Subcutaneous adipose tissue (tissue), 4 donors: ENCODE data around the gene WT1. TPM values are rescaled to one million over a fixed set of nuclear protein-coding genes. Genes with fewer than 3 reads are reported as not detected.

Experiments
- small RNA-seq: library from RNA; depleted of rRNA; stranded (forward); fragments of <200 nt; gene quantifications from one replicate; pipeline ENCODE3, GENCODE V24; 2016
- total RNA-seq, 4 donors: library from RNA; depleted of rRNA; stranded (reverse); fragments of >200 nt; gene quantifications; one replicate each; pipeline ENCODE4 v1.1.0, GENCODE V29; 2016
- TF ChIP-seq, protein P1 (sequence below): fragments of 450-650 bp; IDR thresholded peaks from one replicate; pipeline ENCODE4 v1.5.1; 2016; ENCODE audit warnings: low read depth, mild to moderate bottlenecking, control low read depth, antibody characterized with exemption, moderate library complexity

Gene WT1
- total RNA-seq, 4 donors from 2014 or later: 0.82 TPM; not detected in 3

DNA sequence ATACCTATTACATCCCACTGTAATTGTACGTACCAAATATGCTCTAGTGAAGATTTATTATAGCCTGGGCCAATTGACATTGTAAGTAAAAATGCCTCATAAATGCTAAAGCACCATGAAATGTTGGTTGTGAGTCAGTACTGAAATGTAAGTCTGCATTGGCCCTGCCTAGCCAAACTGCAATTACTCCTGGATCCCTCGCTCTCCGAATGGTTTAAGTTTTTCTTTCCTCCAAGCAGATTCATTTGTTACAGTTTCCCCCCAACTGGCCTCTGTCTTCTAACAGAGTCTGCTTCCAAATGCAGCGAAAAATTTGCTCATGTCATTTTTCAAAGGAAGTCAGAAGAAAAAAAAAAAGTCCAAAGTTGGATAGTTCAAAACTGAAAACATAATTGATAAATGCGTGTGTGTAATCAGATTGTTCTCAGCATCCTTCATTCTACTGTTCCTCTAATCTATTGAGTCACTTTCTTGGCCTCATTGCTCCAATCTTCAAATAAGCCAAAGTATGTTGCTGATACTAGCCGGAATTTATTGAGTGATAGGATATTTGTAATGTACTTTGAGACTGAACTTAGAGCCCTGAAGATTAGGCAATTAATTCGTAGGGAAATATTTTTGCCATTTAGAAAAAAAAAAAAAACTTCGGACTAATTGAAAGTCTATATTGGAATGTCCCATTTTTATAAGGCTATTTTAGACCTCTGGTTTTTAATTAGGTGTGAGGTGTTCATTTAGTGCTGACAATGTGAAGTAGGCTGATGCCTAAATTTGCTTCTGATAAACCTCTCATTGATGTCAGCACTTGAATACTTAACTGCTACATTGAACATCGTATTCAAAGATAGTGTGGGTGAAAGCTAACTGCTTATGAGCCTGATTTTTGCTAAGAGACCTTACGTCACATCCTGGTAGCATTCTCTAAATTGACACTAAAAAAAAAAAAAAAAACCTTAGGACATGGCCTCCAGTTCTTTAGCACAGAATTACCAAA is 93.4 kb downstream of the WT1 start:
- TF ChIP-seq, protein P1, sequence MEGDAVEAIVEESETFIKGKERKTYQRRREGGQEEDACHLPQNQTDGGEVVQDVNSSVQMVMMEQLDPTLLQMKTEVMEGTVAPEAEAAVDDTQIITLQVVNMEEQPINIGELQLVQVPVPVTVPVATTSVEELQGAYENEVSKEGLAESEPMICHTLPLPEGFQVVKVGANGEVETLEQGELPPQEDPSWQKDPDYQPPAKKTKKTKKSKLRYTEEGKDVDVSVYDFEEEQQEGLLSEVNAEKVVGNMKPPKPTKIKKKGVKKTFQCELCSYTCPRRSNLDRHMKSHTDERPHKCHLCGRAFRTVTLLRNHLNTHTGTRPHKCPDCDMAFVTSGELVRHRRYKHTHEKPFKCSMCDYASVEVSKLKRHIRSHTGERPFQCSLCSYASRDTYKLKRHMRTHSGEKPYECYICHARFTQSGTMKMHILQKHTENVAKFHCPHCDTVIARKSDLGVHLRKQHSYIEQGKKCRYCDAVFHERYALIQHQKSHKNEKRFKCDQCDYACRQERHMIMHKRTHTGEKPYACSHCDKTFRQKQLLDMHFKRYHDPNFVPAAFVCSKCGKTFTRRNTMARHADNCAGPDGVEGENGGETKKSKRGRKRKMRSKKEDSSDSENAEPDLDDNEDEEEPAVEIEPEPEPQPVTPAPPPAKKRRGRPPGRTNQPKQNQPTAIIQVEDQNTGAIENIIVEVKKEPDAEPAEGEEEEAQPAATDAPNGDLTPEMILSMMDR: no peak

DNA sequence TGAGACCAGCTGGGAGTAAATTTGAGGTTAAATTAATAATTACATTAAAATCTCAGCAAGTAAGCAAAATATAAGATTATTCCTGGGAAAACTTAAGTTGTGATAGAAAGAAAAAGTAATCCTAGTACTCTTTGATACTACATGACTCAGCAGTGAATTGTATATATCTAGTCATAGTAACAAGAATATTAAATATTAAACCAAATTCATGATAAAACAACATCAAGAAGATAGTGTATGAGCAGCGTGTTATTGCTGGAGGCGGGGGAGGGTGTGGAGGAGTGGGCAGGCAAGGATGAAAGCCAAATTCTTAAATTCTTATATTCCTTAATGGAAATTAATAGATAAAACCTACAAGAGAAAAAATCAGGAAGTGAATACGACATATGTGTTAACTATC is 95.2 kb downstream of the WT1 start:
- TF ChIP-seq, protein P1: no peak

Small RNA genes lying within 50 kb of the gene (small RNA-seq; reads per million reads assigned to genes)
- gene RF02204 (not detected), gene RF02205 (not detected)

Other genes with a start within 250 kb of the WT1 start
- 100 to 1,000 TPM; 277 to 447 (median 362) TPM for gene EIF3M, start 148.3 kb upstream of the WT1 start, total RNA-seq